ENCODE measurements around the gene ODAD4. TPM values are rescaled to one million over a fixed set of nuclear protein-coding genes. Genes with fewer than 3 reads are reported as not detected.

ODAD4 gene
- total RNA-seq, 1 experiment from 2014 or later, result 0.69 TPM

DNA sequence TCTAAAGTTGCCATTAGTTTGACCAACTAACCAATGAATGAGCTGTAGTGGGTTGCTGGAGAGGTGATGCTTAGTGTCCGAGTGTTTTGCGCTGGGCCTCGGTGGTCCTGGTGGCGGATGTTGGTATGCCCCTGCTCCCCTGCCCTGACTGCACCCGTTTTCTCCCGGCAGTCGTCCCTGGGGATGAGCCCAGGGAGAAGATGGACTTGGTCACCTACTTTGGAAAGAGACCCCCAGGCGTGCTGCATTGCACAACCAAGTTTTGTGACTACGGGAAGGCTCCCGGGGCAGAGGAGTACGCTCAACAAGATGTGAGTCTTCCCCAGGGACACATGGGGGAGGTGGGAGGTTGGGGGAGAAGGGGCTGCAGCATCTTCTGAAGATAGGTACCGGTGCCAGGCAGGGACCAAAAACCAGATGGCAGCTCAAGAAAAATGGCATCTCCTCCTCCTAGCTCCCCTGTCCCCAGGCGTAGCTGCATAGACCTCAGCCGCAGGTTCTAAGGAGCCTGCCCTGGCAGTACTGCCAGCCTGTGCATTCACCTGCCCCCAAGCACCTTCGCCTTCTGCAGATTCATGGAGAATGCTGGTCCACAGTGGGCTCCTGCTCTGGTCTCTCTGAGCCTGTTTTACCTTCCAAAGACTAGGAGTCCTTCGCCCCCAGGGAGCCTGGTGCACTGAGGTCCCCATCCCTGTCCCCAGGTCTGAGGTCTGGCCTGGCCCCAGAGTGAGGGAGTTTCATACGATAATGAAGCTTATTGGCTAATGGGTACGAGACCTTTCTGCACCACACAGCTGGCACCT is 41.5 kb downstream of the ODAD4 start:
- H3K36me3 ChIP-seq (ENCODE audit: control insufficient read depth, insufficient read depth, low read length), result no peaks in the 10 kb centered on the region

DNA sequence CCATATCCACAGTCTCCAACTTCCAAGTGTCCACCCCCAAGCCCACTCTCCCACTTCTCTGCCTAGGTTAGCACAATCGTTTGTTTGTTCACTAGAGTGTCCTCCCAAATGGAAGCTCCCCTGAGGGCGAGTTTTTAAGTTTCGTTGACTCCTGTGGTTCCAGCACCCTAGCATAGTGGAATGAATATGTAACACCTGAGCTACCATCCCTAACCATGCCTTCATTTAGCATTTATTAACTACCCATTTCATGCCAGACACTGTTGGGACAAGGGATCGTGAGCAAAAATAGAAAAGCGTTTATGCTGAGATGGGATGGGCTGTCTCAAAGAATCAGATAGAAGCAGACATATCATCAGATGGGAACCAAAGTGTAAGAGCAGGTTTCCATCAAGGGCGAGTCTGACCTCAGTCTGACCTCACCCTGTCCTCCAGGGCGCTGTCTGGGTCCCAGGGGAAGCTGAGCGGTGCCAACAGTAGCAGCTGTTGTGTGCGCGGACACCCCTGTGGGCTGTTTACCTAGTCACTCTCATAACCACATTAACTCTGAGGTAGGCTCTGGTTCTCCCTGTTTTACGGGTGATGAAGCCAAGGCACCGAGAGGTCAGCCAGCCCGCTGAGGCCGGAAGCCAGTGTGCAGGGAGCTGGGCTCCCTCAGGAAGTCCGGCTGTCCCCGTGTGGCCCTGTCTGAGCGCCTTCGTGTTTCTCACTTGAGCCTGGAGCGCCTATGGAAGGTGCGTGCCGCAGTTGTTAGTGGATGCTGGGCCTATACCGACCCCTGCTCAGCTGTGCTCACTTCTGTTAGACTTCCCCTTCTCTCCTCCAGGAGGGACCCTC is 42.4 kb downstream of the ODAD4 start:
- in situ Hi-C loops (cut with HindIII; ENCODE audit: low pct_unique_long_range_greater_than_20kb, low sequenced_read_pairs) (no loop called here), intact Hi-C loops (cut with micrococcal nuclease; ENCODE audit: unreplicated experiment) (no loop called here)
- peak; percentile 54 for ATAC-seq
- no peaks in the 10 kb centered on the region for H3K36me3 ChIP-seq (ENCODE audit: control insufficient read depth, insufficient read depth, low read length)
- ChIA-PET CTCF (interaction anchor here (0.7 to 1.3 kb wide), 2 partner anchors 9 to 106 kb away, joined by 3 to 8 read pairs; no protein-coding TSS in a partner anchor), POLR2A (interaction anchor here (0.6 to 1.0 kb wide), 2 partner anchors 9 to 30 kb away, joined by 3 to 4 read pairs; no protein-coding TSS in a partner anchor)
- peaks cover 25% of the 10 kb centered on the region for H3K4me1 ChIP-seq (ENCODE audit: control insufficient read depth, insufficient read depth, low read length)
- H3K27ac ChIP-seq (ENCODE audit: low read length), result peak overlapping the region; percentile 29; the same call in 1 of the 2 replicates
- BruUV-seq (replicated peaks), result no TSS peak
- no peak overlapping the region for H3K4me3 ChIP-seq (ENCODE audit: low read depth in 2 of 2, low read length in 2 of 2)
- no peaks in the 10 kb centered on the region for H3K9me3 ChIP-seq (ENCODE audit: control insufficient read depth, insufficient read depth, low read depth, low read length)
- H3K27me3 ChIP-seq (ENCODE audit: control insufficient read depth, insufficient read depth, low read length), result no peaks in the 10 kb centered on the region
- TF ChIP-seq POLR2AphosphoS5 (IDR thresholded peaks at IDR 0.05; ENCODE audit: low read depth, low read length), result peak; percentile 24; the same call in 1 of the 2 replicates
- TF ChIP-seq, protein P1, sequence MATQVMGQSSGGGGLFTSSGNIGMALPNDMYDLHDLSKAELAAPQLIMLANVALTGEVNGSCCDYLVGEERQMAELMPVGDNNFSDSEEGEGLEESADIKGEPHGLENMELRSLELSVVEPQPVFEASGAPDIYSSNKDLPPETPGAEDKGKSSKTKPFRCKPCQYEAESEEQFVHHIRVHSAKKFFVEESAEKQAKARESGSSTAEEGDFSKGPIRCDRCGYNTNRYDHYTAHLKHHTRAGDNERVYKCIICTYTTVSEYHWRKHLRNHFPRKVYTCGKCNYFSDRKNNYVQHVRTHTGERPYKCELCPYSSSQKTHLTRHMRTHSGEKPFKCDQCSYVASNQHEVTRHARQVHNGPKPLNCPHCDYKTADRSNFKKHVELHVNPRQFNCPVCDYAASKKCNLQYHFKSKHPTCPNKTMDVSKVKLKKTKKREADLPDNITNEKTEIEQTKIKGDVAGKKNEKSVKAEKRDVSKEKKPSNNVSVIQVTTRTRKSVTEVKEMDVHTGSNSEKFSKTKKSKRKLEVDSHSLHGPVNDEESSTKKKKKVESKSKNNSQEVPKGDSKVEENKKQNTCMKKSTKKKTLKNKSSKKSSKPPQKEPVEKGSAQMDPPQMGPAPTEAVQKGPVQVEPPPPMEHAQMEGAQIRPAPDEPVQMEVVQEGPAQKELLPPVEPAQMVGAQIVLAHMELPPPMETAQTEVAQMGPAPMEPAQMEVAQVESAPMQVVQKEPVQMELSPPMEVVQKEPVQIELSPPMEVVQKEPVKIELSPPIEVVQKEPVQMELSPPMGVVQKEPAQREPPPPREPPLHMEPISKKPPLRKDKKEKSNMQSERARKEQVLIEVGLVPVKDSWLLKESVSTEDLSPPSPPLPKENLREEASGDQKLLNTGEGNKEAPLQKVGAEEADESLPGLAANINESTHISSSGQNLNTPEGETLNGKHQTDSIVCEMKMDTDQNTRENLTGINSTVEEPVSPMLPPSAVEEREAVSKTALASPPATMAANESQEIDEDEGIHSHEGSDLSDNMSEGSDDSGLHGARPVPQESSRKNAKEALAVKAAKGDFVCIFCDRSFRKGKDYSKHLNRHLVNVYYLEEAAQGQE (IDR thresholded peaks at IDR 0.05; ENCODE audit: insufficient read depth in 1 of 2, low read depth in 2 of 2, low read length in 1 of 2), result no peak
- no peak for DNase-seq (ENCODE audit: low read depth, low spot score)

More for the DNA sequence above, 41.5 kb downstream of the ODAD4 start:
- BruUV-seq (replicated peaks), result no TSS peak
- ATAC-seq, result no peak
- Histone ChIP-seq H3K27ac (ENCODE audit: low read length) (no peak overlapping the region), H3K27me3 (ENCODE audit: control insufficient read depth, insufficient read depth, low read length) (no peaks in the 10 kb centered on the region), H3K4me3 (ENCODE audit: low read depth in 2 of 2, low read length in 2 of 2) (no peak overlapping the region), H3K9me3 (ENCODE audit: control insufficient read depth, insufficient read depth, low read depth, low read length) (no peaks in the 10 kb centered on the region), H3K4me1 (ENCODE audit: control insufficient read depth, insufficient read depth, low read length) (peaks cover 25% of the 10 kb centered on the region)
- intact Hi-C loops (cut with micrococcal nuclease; ENCODE audit: unreplicated experiment) (no loop called here), in situ Hi-C loops (cut with HindIII; ENCODE audit: low pct_unique_long_range_greater_than_20kb, low sequenced_read_pairs) (no loop called here)
- ChIA-PET CTCF (interaction anchor here (0.7 to 1.3 kb wide), 2 partner anchors 8 to 107 kb away, joined by 3 to 8 read pairs; no protein-coding TSS in a partner anchor), POLR2A (interaction anchor here (1.0 kb wide), 1 partner anchor 10 kb away, joined by 3 read pairs; no protein-coding TSS in a partner anchor)
- TF ChIP-seq TCF7L2 (IDR thresholded peaks at IDR 0.05; ENCODE audit: low read depth, low read length) (no peak), SIN3A (IDR thresholded peaks at IDR 0.05; ENCODE audit: borderline replicate concordance, insufficient read depth, low read depth, low read length) (no peak), POLR2AphosphoS5 (IDR thresholded peaks at IDR 0.05; ENCODE audit: low read depth, low read length) (no peak)
- TF ChIP-seq, protein P2, sequence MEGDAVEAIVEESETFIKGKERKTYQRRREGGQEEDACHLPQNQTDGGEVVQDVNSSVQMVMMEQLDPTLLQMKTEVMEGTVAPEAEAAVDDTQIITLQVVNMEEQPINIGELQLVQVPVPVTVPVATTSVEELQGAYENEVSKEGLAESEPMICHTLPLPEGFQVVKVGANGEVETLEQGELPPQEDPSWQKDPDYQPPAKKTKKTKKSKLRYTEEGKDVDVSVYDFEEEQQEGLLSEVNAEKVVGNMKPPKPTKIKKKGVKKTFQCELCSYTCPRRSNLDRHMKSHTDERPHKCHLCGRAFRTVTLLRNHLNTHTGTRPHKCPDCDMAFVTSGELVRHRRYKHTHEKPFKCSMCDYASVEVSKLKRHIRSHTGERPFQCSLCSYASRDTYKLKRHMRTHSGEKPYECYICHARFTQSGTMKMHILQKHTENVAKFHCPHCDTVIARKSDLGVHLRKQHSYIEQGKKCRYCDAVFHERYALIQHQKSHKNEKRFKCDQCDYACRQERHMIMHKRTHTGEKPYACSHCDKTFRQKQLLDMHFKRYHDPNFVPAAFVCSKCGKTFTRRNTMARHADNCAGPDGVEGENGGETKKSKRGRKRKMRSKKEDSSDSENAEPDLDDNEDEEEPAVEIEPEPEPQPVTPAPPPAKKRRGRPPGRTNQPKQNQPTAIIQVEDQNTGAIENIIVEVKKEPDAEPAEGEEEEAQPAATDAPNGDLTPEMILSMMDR (IDR thresholded peaks at IDR 0.05), result no peak
- TF ChIP-seq, protein P1 (IDR thresholded peaks at IDR 0.05; ENCODE audit: insufficient read depth in 1 of 2, low read depth in 2 of 2, low read length in 1 of 2), result no peak
- no peak for DNase-seq (ENCODE audit: low read depth, low spot score)

All from Panc1 (cell line).